Pancreas (tissue), 10 donors: Measurements from ENCODE around the gene HOXB1. TPM values are rescaled to one million over a fixed set of nuclear protein-coding genes. Genes with fewer than 3 reads are reported as not detected.

Experiments used
- ATAC-seq, 4 donors: fragments of 200-7000 bp; cut with Tn5 transposase; one replicate each; pipeline versions ENCODE4 v1.8.0 to v1.9.1; 2020; ENCODE audit warnings: mild to moderate bottlenecking in 4 of 4, moderate library complexity in 4 of 4
- DNase-seq, 6 donors: peaks; one replicate each; pipeline ENCODE4 v3.0.0-alpha.2; 2020
- FAIRE-seq: peaks from 2 replicates; lab custom pipeline; 2012; peaks lifted over from hg19 to GRCh38; lab: Jason Lieb, UNC
- H3K27ac ChIP-seq, 4 donors: fragments of 200-600 bp; sonication (generic); 1 replicate in 3 of 4; 2 replicates in 1 of 4; pipeline versions ENCODE4 v1.5.0 to v1.8.0; 2020
- H3K27me3 ChIP-seq, 4 donors: fragments of 200-600 bp; one replicate each; pipeline ENCODE4 v1.8.0; 2021
- H3K36me3 ChIP-seq, 3 donors: fragments of 200-600 bp; sonication (generic) in 1 of 3; one replicate each; pipeline versions ENCODE4 v1.5.0 to v1.8.0; 2020 to 2021
- H3K4me1 ChIP-seq, 3 donors: fragments of 200-600 bp; one replicate each; pipeline ENCODE4 v1.8.0; 2021
- H3K4me3 ChIP-seq, 4 donors: fragments of 200-600 bp; sonication (generic) in 2 of 4; one replicate each; pipeline versions ENCODE4 v1.5.0 to v1.8.0; 2020 to 2021
- H3K9me3 ChIP-seq, 4 donors: fragments of 200-600 bp; one replicate each; pipeline ENCODE4 v1.8.0; 2021
- WGBS, 2 donors: extraction: QIAGEN DNeasy Blood & Tissue Kit; methylation state at CpG; one replicate each; pipeline ENCODE4 v1.1.7; 2013; 5-methylcytosine and 5-hydroxymethylcytosine counted together
- intact Hi-C, 3 donors: fragments of 100-400 bp; cut with DNase I; formaldehyde crosslinking; loops; one replicate each; pipeline versions ENCODE4 v1.11.1 to v1.14.2; 2022
- polyA plus RNA-seq, 2 donors: library from polyadenylated mRNA; stranded (reverse); fragments of 200-250 nt; gene quantifications; one replicate each; pipeline ENCODE4 v1.2.3, GENCODE V29; 2013
- total RNA-seq, 6 donors: library from RNA; stranded (reverse); fragmentation: NEBNext Ultra II Directional in 4 of 6; extraction: Animal tissue kit (Norgen Biotek cat#: 25700) in 4 of 6; gene quantifications; one replicate each; pipeline versions ENCODE4 v1.2.1 to v1.2.4, GENCODE V29; 2021 to 2023
- TF ChIP-seq, protein P1 (sequence below), 4 donors: fragments of 200-600 bp; sonication (generic) in 3 of 4; IDR thresholded peaks; one replicate each; pipeline versions ENCODE4 v1.5.0 to v1.8.0; 2021; ENCODE audit warnings: antibody characterized with exemption in 4 of 4
- donor health status: healthy with polysubstance abuse.
- donor health status: DM: no; HTN: no; CAD: no; lungs with moderate emphysema.
- donor health status: DM: no; HTN: no; CAD: no.
- donor health status: control.
- donor health status: control.
- donor health status: Bipolar disorder and iron deficiency.
- donor health status: DM: yes; HTN: yes; CAD: no.
- donor health status: DM: no; HTN: no; CAD: no.
- donor health status: DM: no; HTN: no; CAD: no.
- donor health status: DM: yes; HTN: yes; CAD: no.

HOXB1 gene
- total RNA-seq (not detected), polyA plus RNA-seq (not detected)

DNA sequence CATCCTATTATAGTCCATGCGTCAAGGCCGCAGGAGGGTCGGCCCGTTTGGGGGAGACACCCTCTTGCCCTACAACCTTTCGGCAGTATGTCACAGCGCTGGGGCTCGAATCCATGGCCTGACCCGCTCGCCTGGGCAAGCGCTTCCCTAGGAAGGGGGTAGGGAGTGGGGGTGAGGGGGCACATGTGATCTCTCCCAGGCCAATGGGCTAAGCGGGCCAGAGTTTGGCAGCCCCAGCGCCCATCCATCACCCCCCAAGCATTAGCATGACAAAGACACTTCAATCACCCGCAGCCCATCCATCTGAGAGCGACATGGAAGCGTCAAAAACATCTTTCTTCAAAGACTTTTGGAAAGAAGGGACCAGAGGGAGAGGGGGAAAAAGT lies at the start of gene HOXB1:
Gene HOXB1 (minus strand): TSS at position 125 of the 386 bp plus-strand sequence. CDS start 107 bp downstream, at position 18.
- H3K4me1 ChIP-seq: no peaks in the 10 kb centered on the region
- DNase-seq (no peak), FAIRE-seq (no peak), ATAC-seq (no peak)
- no peak within 1 kb of the TSS for H3K27ac ChIP-seq
- no peaks in the 10 kb centered on the region for H3K36me3 ChIP-seq
- no peaks in the 10 kb centered on the region for H3K9me3 ChIP-seq
- TF ChIP-seq, protein P1, sequence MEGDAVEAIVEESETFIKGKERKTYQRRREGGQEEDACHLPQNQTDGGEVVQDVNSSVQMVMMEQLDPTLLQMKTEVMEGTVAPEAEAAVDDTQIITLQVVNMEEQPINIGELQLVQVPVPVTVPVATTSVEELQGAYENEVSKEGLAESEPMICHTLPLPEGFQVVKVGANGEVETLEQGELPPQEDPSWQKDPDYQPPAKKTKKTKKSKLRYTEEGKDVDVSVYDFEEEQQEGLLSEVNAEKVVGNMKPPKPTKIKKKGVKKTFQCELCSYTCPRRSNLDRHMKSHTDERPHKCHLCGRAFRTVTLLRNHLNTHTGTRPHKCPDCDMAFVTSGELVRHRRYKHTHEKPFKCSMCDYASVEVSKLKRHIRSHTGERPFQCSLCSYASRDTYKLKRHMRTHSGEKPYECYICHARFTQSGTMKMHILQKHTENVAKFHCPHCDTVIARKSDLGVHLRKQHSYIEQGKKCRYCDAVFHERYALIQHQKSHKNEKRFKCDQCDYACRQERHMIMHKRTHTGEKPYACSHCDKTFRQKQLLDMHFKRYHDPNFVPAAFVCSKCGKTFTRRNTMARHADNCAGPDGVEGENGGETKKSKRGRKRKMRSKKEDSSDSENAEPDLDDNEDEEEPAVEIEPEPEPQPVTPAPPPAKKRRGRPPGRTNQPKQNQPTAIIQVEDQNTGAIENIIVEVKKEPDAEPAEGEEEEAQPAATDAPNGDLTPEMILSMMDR (IDR thresholded peaks at IDR 0.05): no peak
- no peak within 1 kb of the TSS for H3K4me3 ChIP-seq
- H3K27me3 ChIP-seq: peaks cover 0 to 5% (median 2%) of the 10 kb centered on the region in 4 donors
- intact Hi-C loops: no loop called here
- 42 to 45% methylated on average over 15 of the region's 15 CpGs for WGBS, 2 donors

DNA sequence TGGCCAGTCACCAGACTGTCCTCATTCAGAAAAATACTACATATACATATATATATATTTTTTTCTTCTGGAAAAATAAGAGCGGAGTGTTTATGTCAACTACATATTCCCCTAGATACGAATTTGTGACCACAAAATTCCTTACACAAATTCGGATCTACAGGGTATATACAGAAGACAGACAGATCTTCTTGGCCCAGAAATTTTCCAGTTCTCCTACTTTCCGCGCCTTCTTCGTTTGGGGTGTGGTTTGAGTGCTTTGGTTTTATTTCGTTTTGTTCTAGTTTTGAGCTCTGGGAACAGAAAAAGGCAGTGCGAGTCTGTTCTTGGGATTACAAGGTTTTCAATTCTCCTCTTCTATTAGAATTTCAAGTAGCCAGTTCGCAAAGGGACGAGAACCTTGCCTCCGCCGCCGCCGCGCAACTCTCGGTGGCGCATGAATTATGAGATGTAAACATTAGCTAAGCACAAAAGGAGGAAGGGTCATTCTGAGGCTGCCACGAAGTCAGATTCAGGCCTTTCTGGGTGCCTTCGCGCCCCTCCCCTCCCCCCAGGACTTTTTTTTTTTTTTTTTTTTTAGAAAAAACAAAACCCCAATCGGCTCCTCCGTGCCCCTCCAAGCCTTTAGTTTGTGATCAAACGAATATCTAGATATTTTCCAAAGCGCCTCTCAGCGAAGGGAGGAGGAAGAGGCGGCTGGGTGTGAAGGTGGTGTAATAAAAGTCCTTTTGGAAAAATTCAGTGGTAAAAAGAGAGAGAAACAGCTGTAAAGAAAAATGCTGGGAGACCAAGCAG lies 49.1 kb upstream of the HOXB1 start:
- DNase-seq (no peak), ATAC-seq (no peak), FAIRE-seq (no peak)
- TF ChIP-seq, protein P1 (IDR thresholded peaks at IDR 0.05): no peak
- intact Hi-C loops: no loop called here
- WGBS, 2 donors: 16 to 21% methylated on average over 26 of the region's 26 CpGs
- H3K9me3 ChIP-seq: no peaks in the 10 kb centered on the region
- peaks cover 0 to 86% (median 13%) of the 10 kb centered on the region in 4 donors for H3K27me3 ChIP-seq
- H3K27ac ChIP-seq: peak overlapping the region in 2 of 4 donors; percentile 13 to 64
- no peak overlapping the region for H3K4me3 ChIP-seq
- H3K36me3 ChIP-seq: no peaks in the 10 kb centered on the region
- peaks cover 0 to 6% (median 4%) of the 10 kb centered on the region in 3 donors for H3K4me1 ChIP-seq

DNA sequence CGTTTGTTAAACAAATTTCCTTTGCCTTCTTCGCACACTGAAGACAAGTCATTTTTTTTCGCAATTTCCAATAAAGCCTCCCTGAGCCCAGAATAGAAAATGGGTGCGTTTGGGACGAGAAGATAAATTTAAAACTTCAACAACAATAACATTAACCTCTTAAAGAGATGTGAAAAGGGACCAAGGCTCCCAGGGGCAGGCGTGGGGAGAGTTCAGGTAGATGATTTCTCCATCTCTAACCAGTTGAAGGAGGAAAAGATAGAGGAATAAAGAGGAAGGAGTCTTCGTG lies 48.6 kb upstream of the HOXB1 start:
- FAIRE-seq (no peak), DNase-seq (no peak), ATAC-seq (no peak)
- intact Hi-C loops: no loop called here
- Histone ChIP-seq H3K36me3 (no peaks in the 10 kb centered on the region), H3K4me1 (peaks cover 0 to 6% (median 4%) of the 10 kb centered on the region in 3 donors), H3K9me3 (no peaks in the 10 kb centered on the region), H3K27me3 (peaks cover 0 to 87% (median 13%) of the 10 kb centered on the region in 4 donors), H3K4me3 (no peak overlapping the region), H3K27ac (peak overlapping the region in 1 of 4 donors; percentile 13)
- WGBS, 2 donors: 15 to 16% methylated on average over 7 of the region's 7 CpGs
- TF ChIP-seq, protein P1 (IDR thresholded peaks at IDR 0.05): no peak

DNA sequence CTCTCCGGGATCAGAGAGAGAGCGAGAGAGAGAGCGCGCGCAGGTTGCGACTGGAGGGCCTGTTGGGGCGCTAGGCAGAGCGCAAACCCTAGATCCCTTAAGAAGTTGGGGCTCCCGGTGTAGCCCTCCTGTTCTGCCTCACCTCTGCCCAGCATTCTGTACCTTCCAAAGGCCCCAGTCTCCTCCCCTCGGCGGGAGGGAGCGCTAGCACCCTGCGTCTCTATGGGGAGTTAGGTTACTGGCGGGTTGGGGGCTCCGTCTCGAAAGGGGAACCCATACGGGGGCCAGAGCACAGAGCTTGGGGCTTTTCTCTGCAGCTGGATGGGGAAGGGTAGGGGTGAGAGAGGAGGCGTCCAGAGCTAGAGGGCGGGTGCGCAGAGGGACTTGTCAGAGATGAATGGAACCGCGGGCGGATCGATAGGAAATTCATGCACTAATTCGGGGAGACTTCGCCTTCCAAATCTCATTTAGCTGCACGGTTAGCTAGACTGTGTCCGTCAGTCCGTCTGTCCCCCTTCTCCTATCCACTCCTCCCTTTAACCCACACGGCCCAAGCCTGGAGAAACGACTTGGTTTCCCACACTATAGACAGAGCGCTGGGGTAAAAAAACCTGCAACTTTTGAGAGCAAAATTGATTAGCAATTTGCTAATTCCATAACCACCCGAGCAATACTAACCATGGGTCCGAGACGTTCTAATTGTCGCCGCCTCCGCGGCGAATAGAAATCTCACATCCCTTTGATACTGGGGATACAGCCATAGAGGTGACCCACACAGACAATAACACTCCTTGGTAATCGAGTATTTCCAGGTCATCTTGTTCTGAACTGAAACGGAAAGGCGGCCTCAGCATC lies 48.0 kb upstream of the HOXB1 start:
- intact Hi-C loops: no loop called here
- Histone ChIP-seq H3K36me3 (no peaks in the 10 kb centered on the region), H3K9me3 (no peaks in the 10 kb centered on the region), H3K27ac (peak overlapping the region in 2 of 4 donors; percentile 41 to 63), H3K4me1 (peaks cover 0 to 6% (median 4%) of the 10 kb centered on the region in 3 donors), H3K27me3 (peaks cover 0 to 85% (median 13%) of the 10 kb centered on the region in 4 donors), H3K4me3 (peak overlapping the region in 3 of 4 donors; percentile 10 to 42 (median 22))
- peak in 3 of 4 donors; percentile 5 to 25 (median 7) for ATAC-seq
- TF ChIP-seq, protein P1 (IDR thresholded peaks at IDR 0.05): no peak
- DNase-seq: no peak
- no peak for FAIRE-seq
- 5 to 11% methylated on average over 42 to 43 of the region's 43 CpGs for WGBS, 2 donors
